Kidney (tissue), 14 donors: ENCODE measurements around the gene ANKRD34C. TPM values are rescaled to one million over a fixed set of nuclear protein-coding genes. Genes with fewer than 3 reads are reported as not detected.

ENCODE experiments used
- DNase-seq, 5 donors: peaks; one replicate each; pipeline ENCODE4 v3.0.0-alpha.2; 2013 to 2020
- FAIRE-seq: peaks from 2 replicates; lab custom pipeline; 2012; peaks lifted over from hg19 to GRCh38; lab: Jason Lieb, UNC
- H3K27ac ChIP-seq, 2 donors: one replicate each; pipeline ENCODE4 v1.7.0; 2013; ENCODE audit warnings: low read depth in 2 of 2, low read length in 2 of 2, inconsistent platforms in 1 of 2
- H3K27me3 ChIP-seq: one replicate; pipeline ENCODE4 v1.7.1; 2013; ENCODE audit warnings: low read length, inconsistent platforms; ENCODE audit not compliant: control insufficient read depth, insufficient read depth
- H3K36me3 ChIP-seq, 3 donors: one replicate each; pipeline versions ENCODE4 v1.7.0 to v1.7.1; 2013; ENCODE audit warnings: low read length in 3 of 3, control low read depth in 1 of 3, inconsistent platforms in 1 of 3; ENCODE audit not compliant: insufficient read depth in 3 of 3, control insufficient read depth in 2 of 3
- H3K4me1 ChIP-seq, 3 donors: one replicate each; pipeline versions ENCODE4 v1.7.0 to v1.7.1; 2013; ENCODE audit warnings: low read length in 3 of 3, inconsistent platforms in 1 of 3, low read depth in 1 of 3; ENCODE audit not compliant: control insufficient read depth in 2 of 3, insufficient read depth in 2 of 3
- H3K4me3 ChIP-seq, 3 donors: one replicate each; pipeline versions ENCODE4 v1.7.0 to v1.8.1; 2013; ENCODE audit warnings: low read length in 3 of 3, control low read depth in 1 of 3, inconsistent platforms in 1 of 3
- H3K9ac ChIP-seq, 3 donors: one replicate each; pipeline versions ENCODE4 v1.7.0 to v1.7.1; 2013; ENCODE audit warnings: low read length in 3 of 3, control low read depth in 1 of 3, inconsistent platforms in 1 of 3
- H3K9me3 ChIP-seq, 3 donors: one replicate each; pipeline versions ENCODE4 v1.7.0 to v1.7.1; 2013; ENCODE audit warnings: low read length in 3 of 3, control low read depth in 1 of 3, inconsistent platforms in 1 of 3; ENCODE audit not compliant: control insufficient read depth in 2 of 3, insufficient read depth in 1 of 3
- intact Hi-C: fragments of 100-400 bp; cut with DNase I; formaldehyde crosslinking; loops from one replicate; pipeline ENCODE4 v1.11.1; 2022
- polyA plus RNA-seq: library from polyadenylated mRNA; stranded (reverse); fragments of 350-450 nt; fragmentation: Illumina TruSeq; extraction: RNeasy Lipid Tissue Mini Kit (QIAGEN cat#74804); gene quantifications from one replicate; pipeline ENCODE4 v1.2.3, GENCODE V29; 2014; ENCODE audit warnings: low read depth, low replicate concordance; ENCODE audit not compliant: insufficient read depth
- total RNA-seq: library from RNA; stranded (reverse); fragmentation: NEBNext Ultra II Directional; extraction: Animal tissue kit (Norgen Biotek cat#: 25700); gene quantifications from one replicate; pipeline ENCODE4 v1.2.1, GENCODE V29; 2021
- TF ChIP-seq, protein P1 (sequence below): IDR thresholded peaks from 3 replicates; pipeline ENCODE4 v1.5.1; 2012; ENCODE audit warnings: mild to moderate bottlenecking, moderate library complexity, borderline replicate concordance; ENCODE audit not compliant: insufficient read depth; ENCODE audit errors: extremely low read depth
- donor health status: control.
- donor health status: control.
- donor health status: control.
- donor health status: control.
- donor health status: control.
- donor health status: DM: yes; HTN: yes; CAD: no.
- donor health status: Normal renal cell carcinoma (clear cell type).

The ANKRD34C gene
- total and polyA plus RNA-seq, 2 donors from 2014 or later = 0.11 TPM; not detected in 1

- Histone ChIP-seq H3K4me1 (no peaks in the 10 kb centered on the region), H3K27ac (no peak overlapping the region), H3K9me3 (no peaks in the 10 kb centered on the region), H3K27me3 (no peaks in the 10 kb centered on the region), H3K36me3 (no peaks in the 10 kb centered on the region), H3K4me3 (no peak overlapping the region), H3K9ac (no peak overlapping the region)
- no peak for FAIRE-seq
- intact Hi-C loops = no loop called here
- TF ChIP-seq, protein P1, sequence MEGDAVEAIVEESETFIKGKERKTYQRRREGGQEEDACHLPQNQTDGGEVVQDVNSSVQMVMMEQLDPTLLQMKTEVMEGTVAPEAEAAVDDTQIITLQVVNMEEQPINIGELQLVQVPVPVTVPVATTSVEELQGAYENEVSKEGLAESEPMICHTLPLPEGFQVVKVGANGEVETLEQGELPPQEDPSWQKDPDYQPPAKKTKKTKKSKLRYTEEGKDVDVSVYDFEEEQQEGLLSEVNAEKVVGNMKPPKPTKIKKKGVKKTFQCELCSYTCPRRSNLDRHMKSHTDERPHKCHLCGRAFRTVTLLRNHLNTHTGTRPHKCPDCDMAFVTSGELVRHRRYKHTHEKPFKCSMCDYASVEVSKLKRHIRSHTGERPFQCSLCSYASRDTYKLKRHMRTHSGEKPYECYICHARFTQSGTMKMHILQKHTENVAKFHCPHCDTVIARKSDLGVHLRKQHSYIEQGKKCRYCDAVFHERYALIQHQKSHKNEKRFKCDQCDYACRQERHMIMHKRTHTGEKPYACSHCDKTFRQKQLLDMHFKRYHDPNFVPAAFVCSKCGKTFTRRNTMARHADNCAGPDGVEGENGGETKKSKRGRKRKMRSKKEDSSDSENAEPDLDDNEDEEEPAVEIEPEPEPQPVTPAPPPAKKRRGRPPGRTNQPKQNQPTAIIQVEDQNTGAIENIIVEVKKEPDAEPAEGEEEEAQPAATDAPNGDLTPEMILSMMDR = no peak
- DNase-seq = no peak
Measured at GRCh38 chr15:79261836-79262235, 20.7 kb upstream of the ANKRD34C start.

DNA sequence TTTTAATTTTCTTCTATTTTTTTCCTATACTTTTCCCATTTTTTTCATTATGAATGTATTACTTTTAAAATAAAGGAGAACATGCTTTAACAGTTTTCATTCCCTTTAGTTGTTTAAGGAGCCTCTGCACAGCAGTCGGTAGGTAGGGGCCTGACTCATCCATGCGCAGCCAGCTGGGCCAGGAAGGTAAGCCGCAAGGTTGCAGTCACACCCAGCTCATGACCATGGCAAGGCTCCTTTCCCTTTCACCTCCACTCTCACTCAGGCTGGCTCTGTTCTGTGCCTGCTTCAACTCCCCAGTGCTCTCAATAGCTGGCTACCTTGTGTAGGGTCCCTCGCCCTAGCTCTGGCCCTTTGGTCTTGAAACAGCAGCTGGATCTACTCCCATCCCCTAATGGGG is 17.4 kb upstream of the ANKRD34C start:
- Histone ChIP-seq H3K27me3 (no peaks in the 10 kb centered on the region), H3K27ac (no peak overlapping the region), H3K36me3 (no peaks in the 10 kb centered on the region), H3K9me3 (no peaks in the 10 kb centered on the region), H3K9ac (no peak overlapping the region), H3K4me3 (no peak overlapping the region), H3K4me1 (no peaks in the 10 kb centered on the region)
- TF ChIP-seq, protein P1 = no peak
- intact Hi-C loops = no loop called here
- FAIRE-seq = no peak
- DNase-seq = no peak

GRCh38 chr15:79265987-79266579 is 16.4 kb upstream of the ANKRD34C start:
- no peaks in the 10 kb centered on the region for H3K9me3 ChIP-seq
- FAIRE-seq (no peak), DNase-seq (no peak)
- no peak overlapping the region for H3K4me3 ChIP-seq
- no peaks in the 10 kb centered on the region for H3K4me1 ChIP-seq
- no peak overlapping the region for H3K27ac ChIP-seq
- intact Hi-C loops = no loop called here
- no peaks in the 10 kb centered on the region for H3K27me3 ChIP-seq
- H3K36me3 ChIP-seq = no peaks in the 10 kb centered on the region
- TF ChIP-seq, protein P1 = no peak
- H3K9ac ChIP-seq = no peak overlapping the region
